OCI-M2 (cell line): ENCODE measurements around the gene ANKS3.

Source experiments
- DNase-seq: peaks from one replicate; lab custom pipeline; 2025; ENCODE audit not compliant: unreplicated experiment; lab: John Stamatoyannopoulos, UW

The ANKS3 gene

GRCh38 chr16:4729876-4730275 lies 4.2 kb downstream of the ANKS3 start:
- DNase-seq = no peak

- no peak for DNase-seq
These were observed 5.4 kb downstream of the ANKS3 start for GRCh38 chr16:4728676-4729075.

- DNase-seq = no peak
These were observed 7.5 kb downstream of the ANKS3 start for GRCh38 chr16:4726616-4727015.

- no peak for DNase-seq
These were observed 9.3 kb downstream of the ANKS3 start for GRCh38 chr16:4724661-4725270.

GRCh38 chr16:4723071-4723767 lies 10.9 kb downstream of the ANKS3 start:
- no peak for DNase-seq

GRCh38 chr16:4718466-4718865 lies 15.6 kb downstream of the ANKS3 start:
- DNase-seq = no peak

- DNase-seq = no peak
These were observed 19.1 kb downstream of the ANKS3 start for GRCh38 chr16:4714996-4715395.

GRCh38 chr16:4713663-4714501 lies 20.2 kb downstream of the ANKS3 start:
- DNase-seq = no peak

GRCh38 chr16:4709481-4709880 lies 24.6 kb downstream of the ANKS3 start:
- no peak for DNase-seq

GRCh38 chr16:4706871-4707270 lies 27.2 kb downstream of the ANKS3 start:
- no peak for DNase-seq

- DNase-seq = no peak
These were observed 29.2 kb downstream of the ANKS3 start for GRCh38 chr16:4704913-4705312.

- DNase-seq = no peak
These were observed 29.6 kb downstream of the ANKS3 start for GRCh38 chr16:4704491-4704890.

GRCh38 chr16:4703906-4704305 lies 30.2 kb downstream of the ANKS3 start:
- no peak for DNase-seq

GRCh38 chr16:4702466-4702808 lies 31.6 kb downstream of the ANKS3 start:
- no peak for DNase-seq

- no peak for DNase-seq
These were observed 32.1 kb downstream of the ANKS3 start for GRCh38 chr16:4701791-4702465.

- DNase-seq = no peak
These were observed 32.9 kb downstream of the ANKS3 start for GRCh38 chr16:4700997-4701743.

GRCh38 chr16:4700380-4700996 lies 33.6 kb downstream of the ANKS3 start:
- no peak for DNase-seq

- DNase-seq = no peak
These were observed 35.0 kb downstream of the ANKS3 start for GRCh38 chr16:4699046-4699556.

GRCh38 chr16:4698321-4699045 lies 35.6 kb downstream of the ANKS3 start:
- no peak for DNase-seq
